Activated T-cell treated with anti-CD3 and anti-CD28 coated beads for 1 hour (primary cell): ENCODE results near the gene ALOX15B.
A peak's percentile ranks its signal among the peaks of the same experiment; 100 is the strongest.

Source experiments
- DNase-seq: peaks from one replicate; pipeline ENCODE4 v3.0.0-alpha.2; 2020; ENCODE audit warnings: low read depth

Gene ALOX15B

GRCh38 chr17:8038954-8039610, at the start of gene ALOX15B:
TSS of gene ALOX15B (plus strand) at chr17:8039059. CDS start at chr17:8039156, 97 bp downstream.
- DNase-seq = no peak

- peak; percentile 98 for DNase-seq
Observed at GRCh38 chr17:7989781-7990655, 48.8 kb upstream of the ALOX15B start.

GRCh38 chr17:7992516-7992915, 46.3 kb upstream of the ALOX15B start:
- no peak for DNase-seq

GRCh38 chr17:7992924-7993323, 45.9 kb upstream of the ALOX15B start:
- no peak for DNase-seq

GRCh38 chr17:7993972-7994589, 44.8 kb upstream of the ALOX15B start:
- no peak for DNase-seq

- no peak for DNase-seq
Observed at GRCh38 chr17:7995724-7996123, 43.1 kb upstream of the ALOX15B start.

- DNase-seq = peak; percentile 20
Observed at GRCh38 chr17:7997186-7997585, 41.7 kb upstream of the ALOX15B start.

GRCh38 chr17:8001976-8002720, 36.7 kb upstream of the ALOX15B start, which contains the start of gene GUCY2D:
TSS of gene GUCY2D (plus strand) at chr17:8002615. CDS start at chr17:8003048, 433 bp downstream.
- DNase-seq = no peak

- no peak for DNase-seq
Observed at GRCh38 chr17:8002721-8003593, 35.9 kb upstream of the ALOX15B start.

- no peak for DNase-seq
Observed at GRCh38 chr17:8003594-8004181, 35.2 kb upstream of the ALOX15B start.

GRCh38 chr17:8004899-8005298, 34.0 kb upstream of the ALOX15B start:
- no peak for DNase-seq

- DNase-seq = no peak
Observed at GRCh38 chr17:8005357-8005756, 33.5 kb upstream of the ALOX15B start.

GRCh38 chr17:8005967-8006730, 32.7 kb upstream of the ALOX15B start:
- no peak for DNase-seq

GRCh38 chr17:8006836-8007680, 31.8 kb upstream of the ALOX15B start:
- DNase-seq = no peak

GRCh38 chr17:8007836-8008235, 31.0 kb upstream of the ALOX15B start:
- no peak for DNase-seq

- DNase-seq = no peak
Observed at GRCh38 chr17:8012045-8012580, 26.7 kb upstream of the ALOX15B start.

GRCh38 chr17:8012996-8013640, 25.7 kb upstream of the ALOX15B start:
- DNase-seq = no peak
